Central memory CD8-positive, alpha-beta T cell (primary cell): ENCODE results near the gene ARHGEF26.

Experiments used
- ATAC-seq: fragments of 150-1000 bp; cut with Tn5 transposase; replicated peaks from 2 replicates; pipeline ENCODE4 v1.10.0; 2022; ENCODE audit warnings: mild to moderate bottlenecking, moderate FRiP score, moderate number of reproducible peaks; ENCODE audit not compliant: poor library complexity, severe bottlenecking; ENCODE audit errors: extremely low read depth
- DNase-seq, 2 donors: peaks; one replicate each; pipeline ENCODE4 v3.0.0; 2021; ENCODE audit warnings: low spot score in 2 of 2
- H3K27ac Mint-ChIP-seq: one replicate; pipeline ENCODE4 v1.8.0; 2022; ENCODE audit warnings: low read depth, mild to moderate bottlenecking, moderate library complexity, mixed read lengths
- H3K27me3 Mint-ChIP-seq: one replicate; pipeline ENCODE4 v1.8.0; 2022; ENCODE audit warnings: mixed read lengths
- H3K36me3 Mint-ChIP-seq: one replicate; pipeline ENCODE4 v1.8.0; 2022; ENCODE audit warnings: mild to moderate bottlenecking, moderate library complexity, mixed read lengths; ENCODE audit not compliant: insufficient read depth
- H3K4me1 Mint-ChIP-seq: one replicate; pipeline ENCODE4 v1.8.0; 2022; ENCODE audit warnings: mixed read lengths
- H3K4me3 Mint-ChIP-seq: one replicate; pipeline ENCODE4 v1.8.0; 2022; ENCODE audit warnings: mild to moderate bottlenecking, moderate library complexity, mixed read lengths
- H3K9me3 Mint-ChIP-seq: one replicate; pipeline ENCODE4 v1.8.0; 2022; ENCODE audit warnings: mixed read lengths

The ARHGEF26 gene

DNA sequence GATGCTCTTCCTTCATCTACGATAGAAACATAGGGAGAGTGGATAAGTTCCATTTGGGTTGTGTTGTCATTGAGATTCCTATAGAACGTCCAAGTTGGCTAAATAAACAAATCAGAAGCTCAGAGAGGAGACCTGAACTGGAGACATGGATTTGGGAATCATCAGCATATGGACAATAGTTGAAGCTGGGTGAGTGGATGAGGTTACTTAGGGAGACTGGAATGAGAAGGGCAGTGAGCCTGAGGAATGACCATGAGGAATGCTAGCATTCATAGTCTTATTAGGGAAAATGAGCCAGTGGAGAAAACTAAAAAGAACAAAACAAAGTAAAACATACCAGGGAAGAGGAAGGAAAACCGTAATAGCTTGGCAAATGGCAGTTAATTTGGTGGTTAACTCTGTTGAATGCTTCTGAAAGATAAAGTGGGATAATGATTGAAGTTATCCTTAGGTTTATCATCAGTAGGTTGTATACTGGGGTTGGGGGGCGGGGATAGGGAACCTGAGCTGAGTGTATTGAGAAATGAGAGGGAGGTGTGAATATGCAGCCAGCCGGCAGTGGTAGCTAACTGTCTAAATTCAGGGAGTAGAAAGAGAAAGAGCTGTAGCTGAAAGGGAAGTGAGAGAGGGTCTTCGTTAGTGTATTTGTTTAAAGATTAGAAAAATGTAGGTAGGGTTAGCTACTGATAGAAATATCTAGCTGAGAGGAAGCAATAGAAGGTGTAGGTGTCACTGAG, 74.6 kb downstream of the ARHGEF26 start:
- Mint-ChIP-seq H3K9me3 (no peaks in the 10 kb centered on the region), H3K4me1 (no peaks in the 10 kb centered on the region), H3K4me3 (no peak overlapping the region), H3K27ac (no peak overlapping the region), H3K36me3 (no peaks in the 10 kb centered on the region), H3K27me3 (peaks cover 23% of the 10 kb centered on the region)
- DNase-seq = no peak
- no peak for ATAC-seq

DNA sequence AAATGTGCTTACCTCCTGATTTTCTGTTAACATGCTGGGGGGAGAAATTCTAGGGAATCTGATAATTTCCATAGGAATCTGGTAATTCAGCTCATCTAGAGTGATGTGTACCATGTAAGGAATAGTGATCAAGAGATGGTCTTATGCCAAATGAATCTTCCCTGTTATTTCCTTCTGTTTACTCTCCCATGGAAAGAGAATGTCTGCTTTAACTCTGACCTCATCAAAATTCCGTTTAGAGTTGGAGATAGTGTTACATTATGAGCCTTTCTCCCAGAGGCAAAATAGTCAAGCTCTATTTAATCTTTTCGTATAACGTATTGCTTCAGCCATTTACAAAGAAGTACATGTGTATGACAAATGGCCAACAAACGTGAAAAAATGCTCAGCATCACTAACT, 76.6 kb downstream of the ARHGEF26 start:
- no peaks in the 10 kb centered on the region for H3K4me1 Mint-ChIP-seq
- no peak overlapping the region for H3K4me3 Mint-ChIP-seq
- ATAC-seq = no peak
- no peak for DNase-seq
- no peak overlapping the region for H3K27ac Mint-ChIP-seq
- no peaks in the 10 kb centered on the region for H3K9me3 Mint-ChIP-seq
- no peaks in the 10 kb centered on the region for H3K36me3 Mint-ChIP-seq
- peaks cover 14% of the 10 kb centered on the region for H3K27me3 Mint-ChIP-seq

DNA sequence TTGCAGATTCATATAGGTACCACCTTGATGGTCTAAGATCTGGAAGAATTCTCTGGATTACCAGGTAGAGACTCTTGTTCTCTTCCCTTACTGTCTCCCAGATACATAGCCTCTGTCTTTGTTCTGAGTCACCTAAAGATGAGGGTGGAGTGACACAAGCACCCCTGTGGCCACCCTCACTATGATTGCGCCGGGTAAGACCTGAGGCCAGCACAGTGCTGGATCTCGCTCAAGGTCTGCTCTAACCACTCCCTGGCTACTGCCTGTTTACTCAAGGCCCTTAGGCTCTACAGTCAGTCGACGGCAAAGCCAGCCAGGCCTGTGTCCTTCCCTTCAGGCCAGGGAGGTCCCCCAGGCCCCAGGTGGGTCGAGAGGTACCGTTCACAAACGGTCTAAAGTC, 88.3 kb downstream of the ARHGEF26 start:
- no peak for DNase-seq
- Mint-ChIP-seq H3K4me3 (no peak overlapping the region), H3K27ac (no peak overlapping the region), H3K9me3 (no peaks in the 10 kb centered on the region), H3K36me3 (no peaks in the 10 kb centered on the region), H3K27me3 (peaks cover 59% of the 10 kb centered on the region), H3K4me1 (no peaks in the 10 kb centered on the region)
- ATAC-seq = no peak

DNA sequence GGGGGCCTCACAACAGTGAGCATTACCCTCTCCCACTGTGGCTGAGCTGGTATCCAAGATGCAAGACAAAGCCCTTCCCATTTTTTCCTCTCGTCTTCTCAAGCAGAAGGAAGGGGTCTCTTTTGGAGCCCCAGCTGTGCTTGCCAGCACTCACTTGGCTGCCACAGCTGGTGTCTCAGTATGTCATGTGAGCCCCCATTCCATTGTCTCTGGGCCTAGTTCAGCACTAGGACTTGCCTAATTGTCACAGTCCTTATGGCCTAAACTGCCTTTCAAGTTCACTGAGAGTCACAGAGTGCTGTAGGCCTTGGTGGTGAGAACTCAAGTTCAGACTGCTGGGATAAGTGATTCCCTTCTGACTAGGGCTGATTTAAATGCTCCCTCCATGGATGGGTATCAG, 89.8 kb downstream of the ARHGEF26 start:
- Mint-ChIP-seq H3K36me3 (no peaks in the 10 kb centered on the region), H3K27ac (no peak overlapping the region), H3K4me1 (no peaks in the 10 kb centered on the region), H3K9me3 (no peaks in the 10 kb centered on the region), H3K27me3 (peaks cover 44% of the 10 kb centered on the region), H3K4me3 (no peak overlapping the region)
- ATAC-seq (no peak), DNase-seq (no peak)

DNA sequence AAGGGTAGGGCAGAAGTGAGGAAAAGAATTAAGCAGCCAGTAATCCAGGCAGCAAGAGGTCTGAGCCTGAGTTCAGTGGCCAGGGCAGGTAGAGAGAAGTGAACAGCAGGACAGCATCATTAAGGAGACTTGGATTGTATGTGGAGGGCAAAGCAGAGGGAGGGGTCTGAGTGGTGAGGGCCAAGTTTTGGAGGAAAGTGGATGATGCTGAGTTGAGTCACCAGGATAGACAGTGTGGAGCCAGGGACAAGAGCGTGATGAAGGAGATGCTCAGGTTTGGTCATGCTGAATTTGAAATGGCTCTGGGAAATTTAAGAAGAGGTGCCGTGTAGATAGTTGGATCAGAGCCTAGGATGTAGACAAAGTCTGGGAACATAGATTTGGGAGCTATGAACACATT, 93.1 kb downstream of the ARHGEF26 start:
- Mint-ChIP-seq H3K27me3 (peaks cover 11% of the 10 kb centered on the region), H3K4me3 (no peak overlapping the region), H3K9me3 (no peaks in the 10 kb centered on the region), H3K27ac (no peak overlapping the region), H3K4me1 (no peaks in the 10 kb centered on the region), H3K36me3 (no peaks in the 10 kb centered on the region)
- ATAC-seq = no peak
- DNase-seq = no peak

DNA sequence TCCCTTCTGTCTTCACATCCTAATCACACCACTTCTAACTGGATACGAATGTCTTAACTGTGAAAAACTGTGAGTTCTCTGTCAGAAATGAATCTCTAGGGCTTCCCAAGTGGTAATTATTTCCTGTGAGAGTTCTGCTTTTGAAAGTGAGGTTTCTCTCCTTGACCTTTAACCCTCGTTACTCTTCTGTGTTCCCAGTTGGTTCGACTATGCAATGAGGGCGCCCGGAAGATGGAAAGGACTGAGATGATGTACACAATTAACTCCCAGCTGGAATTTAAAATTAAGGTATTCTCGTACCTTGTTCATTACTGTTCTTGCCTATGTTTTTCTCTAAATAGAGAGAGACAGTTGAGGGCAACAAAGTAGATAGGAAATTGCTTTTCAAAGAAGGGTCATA, 96.5 kb downstream of the ARHGEF26 start:
- ATAC-seq (no peak), DNase-seq (no peak)
- Mint-ChIP-seq H3K4me3 (no peak overlapping the region), H3K9me3 (no peaks in the 10 kb centered on the region), H3K27ac (no peak overlapping the region), H3K36me3 (no peaks in the 10 kb centered on the region), H3K4me1 (no peaks in the 10 kb centered on the region), H3K27me3 (peaks cover 22% of the 10 kb centered on the region)

DNA sequence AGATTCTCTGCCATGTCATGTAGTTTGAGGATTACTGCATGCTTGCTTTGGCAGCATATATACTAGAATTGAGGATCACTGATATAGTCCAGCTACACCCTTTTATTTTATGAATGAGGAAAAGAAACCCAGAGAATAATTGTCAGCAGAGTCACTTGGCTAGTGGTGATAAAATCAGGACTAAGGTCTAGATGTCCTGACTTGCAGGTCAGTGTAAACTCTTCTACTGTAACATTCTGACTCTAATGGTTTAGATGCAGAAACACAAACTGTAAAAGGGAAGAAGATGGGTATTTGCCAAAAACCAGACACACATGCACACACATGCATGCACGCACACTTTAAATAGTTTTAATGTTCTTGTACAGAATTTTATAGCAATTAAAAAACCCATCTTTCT, 97.5 kb downstream of the ARHGEF26 start:
- no peak overlapping the region for H3K4me3 Mint-ChIP-seq
- no peaks in the 10 kb centered on the region for H3K4me1 Mint-ChIP-seq
- H3K27ac Mint-ChIP-seq = no peak overlapping the region
- DNase-seq = no peak
- no peak for ATAC-seq
- H3K36me3 Mint-ChIP-seq = no peaks in the 10 kb centered on the region
- H3K27me3 Mint-ChIP-seq = peaks cover 20% of the 10 kb centered on the region
- H3K9me3 Mint-ChIP-seq = no peaks in the 10 kb centered on the region

DNA sequence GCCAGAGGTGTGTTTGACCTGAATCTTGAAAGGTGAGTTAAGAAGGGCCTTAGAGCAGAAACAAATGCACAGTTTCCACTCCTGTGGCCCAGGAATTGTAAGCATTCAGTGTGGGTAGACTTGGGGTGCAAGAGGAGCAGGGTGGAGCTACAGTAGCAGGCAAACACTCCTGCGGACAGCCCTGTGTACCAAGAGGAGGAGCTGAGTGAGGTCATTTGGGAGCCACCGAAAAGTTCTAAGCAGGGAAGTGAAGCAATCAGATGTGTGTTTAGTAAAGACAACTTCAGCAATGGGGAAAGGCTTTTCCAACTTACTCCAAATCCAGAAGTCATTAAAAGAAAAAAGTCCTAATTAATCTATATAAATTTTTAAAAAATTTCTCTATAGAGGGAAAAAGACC, 99.3 kb downstream of the ARHGEF26 start:
- no peaks in the 10 kb centered on the region for H3K9me3 Mint-ChIP-seq
- H3K36me3 Mint-ChIP-seq = no peaks in the 10 kb centered on the region
- no peak overlapping the region for H3K4me3 Mint-ChIP-seq
- peaks cover 12% of the 10 kb centered on the region for H3K27me3 Mint-ChIP-seq
- no peak for DNase-seq
- H3K27ac Mint-ChIP-seq = no peak overlapping the region
- ATAC-seq = no peak
- no peaks in the 10 kb centered on the region for H3K4me1 Mint-ChIP-seq

DNA sequence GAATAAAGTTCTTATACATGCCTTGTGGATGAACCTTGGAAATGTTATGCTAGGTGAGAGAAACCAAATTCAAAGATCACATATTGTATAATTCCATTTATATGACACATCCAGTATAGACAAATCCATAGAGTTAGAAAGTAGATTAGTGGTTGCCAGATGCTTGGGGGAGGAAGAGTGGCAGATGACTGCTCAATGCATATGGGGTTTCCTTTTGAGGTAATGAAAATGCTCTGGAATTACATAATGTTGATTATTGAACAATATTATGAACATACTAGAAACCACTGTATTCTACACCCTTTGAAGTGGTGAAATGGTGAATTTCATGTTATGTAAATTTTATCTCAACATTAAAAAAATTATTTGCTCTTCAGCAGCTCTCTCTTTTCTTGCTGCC, 102.3 kb downstream of the ARHGEF26 start:
- DNase-seq = no peak

DNA sequence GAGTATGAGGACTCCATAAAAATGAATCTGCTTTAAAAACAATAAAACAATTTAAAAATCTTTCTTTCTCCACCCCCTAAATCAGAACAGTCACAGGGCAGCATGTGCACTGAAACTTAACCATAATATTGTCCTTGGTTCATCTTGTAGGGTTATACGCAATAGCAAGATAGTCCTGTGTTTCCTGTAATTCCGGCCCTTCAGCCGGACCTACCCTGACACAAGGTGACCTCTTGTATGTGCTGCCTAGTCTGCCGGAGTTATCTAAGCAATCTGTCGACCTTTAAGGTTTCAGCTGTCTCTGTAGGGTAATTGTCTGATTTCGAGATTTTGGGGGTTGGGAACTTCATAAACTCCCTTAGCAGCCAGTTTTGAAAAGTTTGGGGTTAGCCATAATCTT, 103.2 kb downstream of the ARHGEF26 start:
- Mint-ChIP-seq H3K4me3 (no peak overlapping the region), H3K36me3 (no peaks in the 10 kb centered on the region), H3K9me3 (no peaks in the 10 kb centered on the region), H3K4me1 (no peaks in the 10 kb centered on the region), H3K27me3 (peaks cover 12% of the 10 kb centered on the region), H3K27ac (no peak overlapping the region)
- DNase-seq (no peak), ATAC-seq (no peak)

More for the DNA sequence above, 102.3 kb downstream of the ARHGEF26 start:
- no peaks in the 10 kb centered on the region for H3K4me1 Mint-ChIP-seq
- H3K27ac Mint-ChIP-seq = no peak overlapping the region
- peaks cover 12% of the 10 kb centered on the region for H3K27me3 Mint-ChIP-seq
- ATAC-seq = no peak
- H3K36me3 Mint-ChIP-seq = no peaks in the 10 kb centered on the region
- no peak overlapping the region for H3K4me3 Mint-ChIP-seq
- H3K9me3 Mint-ChIP-seq = no peaks in the 10 kb centered on the region

DNA sequence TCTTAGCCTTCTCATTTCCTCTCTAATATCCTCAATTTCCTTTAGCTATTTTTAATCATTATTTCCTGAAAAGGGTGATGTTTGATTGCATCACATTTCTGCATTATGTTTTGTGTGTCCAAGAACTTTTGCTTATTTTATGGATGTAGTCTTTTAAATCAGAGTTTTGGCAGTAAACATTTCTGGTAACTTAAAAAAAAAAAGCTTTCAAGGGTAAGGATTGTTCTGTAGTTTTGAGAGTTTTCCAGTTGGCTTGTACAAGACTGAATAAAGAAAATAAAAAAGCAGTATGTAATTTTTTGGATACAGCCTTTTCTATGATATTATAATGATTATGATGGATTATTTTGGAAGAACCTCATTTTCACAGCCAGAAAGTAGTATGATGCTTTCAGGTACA, 103.7 kb downstream of the ARHGEF26 start:
- H3K36me3 Mint-ChIP-seq = no peaks in the 10 kb centered on the region
- no peak overlapping the region for H3K27ac Mint-ChIP-seq
- no peak for DNase-seq

DNA sequence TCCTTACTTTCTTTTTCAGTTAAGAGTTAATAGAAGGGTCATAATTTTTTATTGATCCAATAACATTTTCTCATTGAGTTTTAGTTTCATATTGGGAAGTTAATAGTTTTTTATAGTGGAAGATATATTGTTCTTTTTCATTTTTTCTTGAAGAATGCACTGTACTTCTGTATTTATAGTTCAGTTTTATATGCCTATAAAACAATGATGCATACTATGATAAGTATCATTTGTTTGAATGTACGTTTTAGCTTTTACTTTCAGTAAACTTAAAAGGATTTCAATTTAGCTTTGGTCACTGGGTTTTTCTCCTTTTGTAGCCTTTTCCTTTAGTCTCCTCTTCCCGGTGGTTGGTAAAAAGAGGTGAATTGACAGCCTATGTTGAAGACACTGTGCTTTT, 104.3 kb downstream of the ARHGEF26 start:
- Mint-ChIP-seq H3K4me3 (no peak overlapping the region), H3K4me1 (no peaks in the 10 kb centered on the region), H3K9me3 (no peaks in the 10 kb centered on the region), H3K27ac (no peak overlapping the region), H3K27me3 (peaks cover 4% of the 10 kb centered on the region), H3K36me3 (no peaks in the 10 kb centered on the region)
- DNase-seq (no peak), ATAC-seq (no peak)

More for the DNA sequence above, 103.7 kb downstream of the ARHGEF26 start:
- no peak overlapping the region for H3K4me3 Mint-ChIP-seq
- peaks cover 11% of the 10 kb centered on the region for H3K27me3 Mint-ChIP-seq
- ATAC-seq = no peak
- no peaks in the 10 kb centered on the region for H3K4me1 Mint-ChIP-seq
- no peaks in the 10 kb centered on the region for H3K9me3 Mint-ChIP-seq

DNA sequence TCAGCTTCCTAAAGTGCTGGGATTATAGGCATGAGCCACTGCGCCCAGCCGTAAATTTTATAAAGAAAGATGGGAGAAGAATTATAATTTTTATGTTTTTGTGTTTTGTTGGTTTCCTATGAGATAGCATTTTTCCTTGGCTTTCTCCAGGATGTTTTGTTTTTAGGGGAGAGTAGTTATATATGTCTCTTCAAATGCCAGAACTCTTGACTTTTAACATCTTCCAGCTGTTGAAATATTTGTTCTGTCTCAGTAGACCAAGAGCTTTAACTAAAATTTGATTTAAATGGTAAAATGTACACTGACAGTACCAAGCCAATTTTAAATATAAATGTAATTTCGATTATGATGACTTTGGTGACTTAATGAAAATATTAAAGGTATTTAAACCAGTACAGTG, 106.3 kb downstream of the ARHGEF26 start:
- Mint-ChIP-seq H3K4me3 (no peak overlapping the region), H3K4me1 (no peaks in the 10 kb centered on the region), H3K27me3 (no peaks in the 10 kb centered on the region), H3K9me3 (no peaks in the 10 kb centered on the region), H3K36me3 (no peaks in the 10 kb centered on the region), H3K27ac (no peak overlapping the region)
- DNase-seq = no peak
- no peak for ATAC-seq
